Activated T-helper 17 cell treated with anti-CD3 and anti-CD28 coated beads, Interleukin-2, amount 50 U/mL, for 72 hours (primary cell): ENCODE measurements around the gene POU2F2. TPM values are rescaled to one million over a fixed set of nuclear protein-coding genes. Genes with fewer than 3 reads are reported as not detected.

Experiments used
- ATAC-seq: fragments of 150-1000 bp; cut with Tn5 transposase; replicated peaks from 2 replicates; pipeline ENCODE4 v1.10.0; 2021; ENCODE audit warnings: mild to moderate bottlenecking, moderate library complexity
- H3K27ac Mint-ChIP-seq: one replicate; pipeline ENCODE4 v1.8.0; 2022; ENCODE audit warnings: mixed read lengths
- H3K27me3 Mint-ChIP-seq: one replicate; pipeline ENCODE4 v1.8.0; 2022; ENCODE audit warnings: mixed read lengths
- H3K36me3 Mint-ChIP-seq: one replicate; pipeline ENCODE4 v1.8.0; 2022; ENCODE audit warnings: low read depth, mild to moderate bottlenecking, mixed read lengths
- H3K4me1 Mint-ChIP-seq: one replicate; pipeline ENCODE4 v1.8.0; 2022; ENCODE audit warnings: mixed read lengths
- H3K4me3 Mint-ChIP-seq: one replicate; pipeline ENCODE4 v1.8.0; 2022; ENCODE audit warnings: mild to moderate bottlenecking, mixed read lengths
- H3K9me3 Mint-ChIP-seq: one replicate; pipeline ENCODE4 v1.8.0; 2022; ENCODE audit warnings: mixed read lengths
- total RNA-seq, 2 donors: library from RNA; stranded (reverse); gene quantifications; one replicate each; pipeline ENCODE4 v1.2.3, GENCODE V29; 2022

The POU2F2 gene
- total RNA-seq, 2 donors from 2014 or later: 33.1 to 95.9 TPM

GRCh38 chr19:42166316-42166715 lies 34.1 kb upstream of the POU2F2 start:
- no peaks in the 10 kb centered on the region for H3K9me3 Mint-ChIP-seq
- no peaks in the 10 kb centered on the region for H3K36me3 Mint-ChIP-seq
- no peaks in the 10 kb centered on the region for H3K4me1 Mint-ChIP-seq
- no peak overlapping the region for H3K4me3 Mint-ChIP-seq
- no peak overlapping the region for H3K27ac Mint-ChIP-seq
- ATAC-seq: no peak
- H3K27me3 Mint-ChIP-seq: no peaks in the 10 kb centered on the region

GRCh38 chr19:42165146-42165545 lies 32.9 kb upstream of the POU2F2 start:
- Mint-ChIP-seq H3K27me3 (no peaks in the 10 kb centered on the region), H3K36me3 (no peaks in the 10 kb centered on the region), H3K27ac (no peak overlapping the region), H3K4me1 (no peaks in the 10 kb centered on the region), H3K4me3 (no peak overlapping the region), H3K9me3 (no peaks in the 10 kb centered on the region)
- ATAC-seq: no peak

GRCh38 chr19:42161616-42162263 lies 29.5 kb upstream of the POU2F2 start:
- no peaks in the 10 kb centered on the region for H3K9me3 Mint-ChIP-seq
- no peaks in the 10 kb centered on the region for H3K27me3 Mint-ChIP-seq
- no peak overlapping the region for H3K4me3 Mint-ChIP-seq
- H3K4me1 Mint-ChIP-seq: peaks cover 5% of the 10 kb centered on the region
- no peaks in the 10 kb centered on the region for H3K36me3 Mint-ChIP-seq
- ATAC-seq: no peak
- H3K27ac Mint-ChIP-seq: no peak overlapping the region

GRCh38 chr19:42159942-42160341 lies 27.7 kb upstream of the POU2F2 start:
- H3K9me3 Mint-ChIP-seq: no peaks in the 10 kb centered on the region
- no peak overlapping the region for H3K27ac Mint-ChIP-seq
- H3K36me3 Mint-ChIP-seq: no peaks in the 10 kb centered on the region
- ATAC-seq: no peak
- no peaks in the 10 kb centered on the region for H3K27me3 Mint-ChIP-seq
- H3K4me3 Mint-ChIP-seq: no peak overlapping the region
- H3K4me1 Mint-ChIP-seq: peaks cover 11% of the 10 kb centered on the region

GRCh38 chr19:42158926-42159325 lies 26.7 kb upstream of the POU2F2 start:
- Mint-ChIP-seq H3K27me3 (no peaks in the 10 kb centered on the region), H3K4me1 (peaks cover 18% of the 10 kb centered on the region), H3K27ac (no peak overlapping the region), H3K36me3 (no peaks in the 10 kb centered on the region), H3K9me3 (no peaks in the 10 kb centered on the region), H3K4me3 (no peak overlapping the region)
- no peak for ATAC-seq

- H3K4me3 Mint-ChIP-seq: no peak overlapping the region
- H3K27ac Mint-ChIP-seq: peak overlapping the region; percentile 16
Observed at GRCh38 chr19:42156571-42156970, 24.3 kb upstream of the POU2F2 start.

GRCh38 chr19:42155796-42156195 lies 23.6 kb upstream of the POU2F2 start:
- H3K27ac Mint-ChIP-seq: peak overlapping the region; percentile 31

More at GRCh38 chr19:42156571-42156970, 24.3 kb upstream of the POU2F2 start:
- Mint-ChIP-seq H3K9me3 (no peaks in the 10 kb centered on the region), H3K27me3 (no peaks in the 10 kb centered on the region), H3K36me3 (no peaks in the 10 kb centered on the region), H3K4me1 (peaks cover 23% of the 10 kb centered on the region)
- no peak for ATAC-seq

GRCh38 chr19:42154471-42155323 lies 22.5 kb upstream of the POU2F2 start:
- H3K27me3 Mint-ChIP-seq: no peaks in the 10 kb centered on the region
- H3K9me3 Mint-ChIP-seq: no peaks in the 10 kb centered on the region
- H3K36me3 Mint-ChIP-seq: no peaks in the 10 kb centered on the region
- H3K27ac Mint-ChIP-seq: peak overlapping the region; percentile 31
- no peak for ATAC-seq
- H3K4me3 Mint-ChIP-seq: no peak overlapping the region
- peaks cover 24% of the 10 kb centered on the region for H3K4me1 Mint-ChIP-seq

More at GRCh38 chr19:42155796-42156195, 23.6 kb upstream of the POU2F2 start:
- peaks cover 23% of the 10 kb centered on the region for H3K4me1 Mint-ChIP-seq
- H3K36me3 Mint-ChIP-seq: no peaks in the 10 kb centered on the region
- H3K9me3 Mint-ChIP-seq: no peaks in the 10 kb centered on the region
- no peak overlapping the region for H3K4me3 Mint-ChIP-seq
- no peak for ATAC-seq
- no peaks in the 10 kb centered on the region for H3K27me3 Mint-ChIP-seq

- Mint-ChIP-seq H3K27me3 (peaks cover 3% of the 10 kb centered on the region), H3K36me3 (no peaks in the 10 kb centered on the region), H3K4me3 (no peak overlapping the region), H3K4me1 (peaks cover 29% of the 10 kb centered on the region), H3K27ac (no peak overlapping the region), H3K9me3 (no peaks in the 10 kb centered on the region)
- no peak for ATAC-seq
Observed at GRCh38 chr19:42153672-42154433, 21.6 kb upstream of the POU2F2 start.

- no peaks in the 10 kb centered on the region for H3K9me3 Mint-ChIP-seq
- H3K4me3 Mint-ChIP-seq: no peak overlapping the region
- H3K27ac Mint-ChIP-seq: no peak overlapping the region
- no peaks in the 10 kb centered on the region for H3K36me3 Mint-ChIP-seq
- ATAC-seq: no peak
- H3K27me3 Mint-ChIP-seq: peaks cover 3% of the 10 kb centered on the region
- H3K4me1 Mint-ChIP-seq: peaks cover 29% of the 10 kb centered on the region
Observed at GRCh38 chr19:42152910-42153671, 20.8 kb upstream of the POU2F2 start.

GRCh38 chr19:42151782-42152684 lies 19.8 kb upstream of the POU2F2 start:
- Mint-ChIP-seq H3K4me3 (no peak overlapping the region), H3K9me3 (no peaks in the 10 kb centered on the region), H3K27me3 (peaks cover 3% of the 10 kb centered on the region), H3K4me1 (peaks cover 24% of the 10 kb centered on the region), H3K27ac (peak overlapping the region; percentile 61), H3K36me3 (no peaks in the 10 kb centered on the region)
- ATAC-seq: no peak

- Mint-ChIP-seq H3K27me3 (peaks cover 3% of the 10 kb centered on the region), H3K27ac (no peak overlapping the region), H3K4me1 (peaks cover 24% of the 10 kb centered on the region), H3K4me3 (no peak overlapping the region), H3K9me3 (no peaks in the 10 kb centered on the region), H3K36me3 (no peaks in the 10 kb centered on the region)
- ATAC-seq: no peak
Observed at GRCh38 chr19:42150911-42151361, 18.7 kb upstream of the POU2F2 start.

GRCh38 chr19:42150364-42150763 lies 18.1 kb upstream of the POU2F2 start:
- peaks cover 3% of the 10 kb centered on the region for H3K27me3 Mint-ChIP-seq
- no peaks in the 10 kb centered on the region for H3K36me3 Mint-ChIP-seq
- no peak overlapping the region for H3K4me3 Mint-ChIP-seq
- ATAC-seq: no peak
- no peak overlapping the region for H3K27ac Mint-ChIP-seq
- no peaks in the 10 kb centered on the region for H3K9me3 Mint-ChIP-seq
- peaks cover 22% of the 10 kb centered on the region for H3K4me1 Mint-ChIP-seq
